ENCODE data around the gene FIGN.

DNA sequence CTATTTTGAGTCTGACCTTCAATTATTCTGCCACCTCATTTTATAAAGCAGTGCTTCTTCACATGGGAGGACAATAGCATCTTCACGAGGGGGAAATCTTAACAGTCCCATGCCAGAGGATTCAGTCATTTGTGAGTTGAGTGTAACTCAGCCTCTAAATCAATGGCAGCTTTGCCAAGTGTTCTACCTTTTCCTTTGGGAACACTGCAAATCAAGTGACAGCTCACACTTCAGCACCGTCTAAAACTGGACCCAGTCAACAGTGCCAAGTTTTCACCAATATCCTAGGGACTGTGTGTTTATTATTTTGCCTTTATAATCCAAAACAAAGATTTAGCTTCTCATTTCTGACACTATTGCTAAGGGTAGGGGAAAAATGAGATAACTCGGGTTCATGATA is 133.6 kb downstream of the FIGN start:
- TF ChIP-seq, protein P1, sequence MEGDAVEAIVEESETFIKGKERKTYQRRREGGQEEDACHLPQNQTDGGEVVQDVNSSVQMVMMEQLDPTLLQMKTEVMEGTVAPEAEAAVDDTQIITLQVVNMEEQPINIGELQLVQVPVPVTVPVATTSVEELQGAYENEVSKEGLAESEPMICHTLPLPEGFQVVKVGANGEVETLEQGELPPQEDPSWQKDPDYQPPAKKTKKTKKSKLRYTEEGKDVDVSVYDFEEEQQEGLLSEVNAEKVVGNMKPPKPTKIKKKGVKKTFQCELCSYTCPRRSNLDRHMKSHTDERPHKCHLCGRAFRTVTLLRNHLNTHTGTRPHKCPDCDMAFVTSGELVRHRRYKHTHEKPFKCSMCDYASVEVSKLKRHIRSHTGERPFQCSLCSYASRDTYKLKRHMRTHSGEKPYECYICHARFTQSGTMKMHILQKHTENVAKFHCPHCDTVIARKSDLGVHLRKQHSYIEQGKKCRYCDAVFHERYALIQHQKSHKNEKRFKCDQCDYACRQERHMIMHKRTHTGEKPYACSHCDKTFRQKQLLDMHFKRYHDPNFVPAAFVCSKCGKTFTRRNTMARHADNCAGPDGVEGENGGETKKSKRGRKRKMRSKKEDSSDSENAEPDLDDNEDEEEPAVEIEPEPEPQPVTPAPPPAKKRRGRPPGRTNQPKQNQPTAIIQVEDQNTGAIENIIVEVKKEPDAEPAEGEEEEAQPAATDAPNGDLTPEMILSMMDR (IDR thresholded peaks at IDR 0.05 in 2 of 3, conservative IDR thresholded peaks at IDR 0.05 in 1 of 3; ENCODE audit: borderline replicate concordance in 1 of 3, insufficient read depth in 1 of 3, low read depth in 2 of 3, low read length in 2 of 3) = no peak
- TF ChIP-seq POLR2A (IDR thresholded peaks at IDR 0.05; ENCODE audit: borderline replicate concordance, extremely low read depth, insufficient read depth, insufficient read length) = no peak
- TF ChIP-seq ELF1 (IDR thresholded peaks at IDR 0.05; ENCODE audit: borderline replicate concordance, low read depth) = no peak
- no peak for TF ChIP-seq SIN3A (IDR thresholded peaks at IDR 0.05; ENCODE audit: low read depth)
- TF ChIP-seq POLR2AphosphoS5 (IDR thresholded peaks at IDR 0.05; ENCODE audit: low read depth, low read length) = no peak
- TF ChIP-seq SP1 (IDR thresholded peaks at IDR 0.05; ENCODE audit: low read depth) = no peak
- TF ChIP-seq, protein P2, sequence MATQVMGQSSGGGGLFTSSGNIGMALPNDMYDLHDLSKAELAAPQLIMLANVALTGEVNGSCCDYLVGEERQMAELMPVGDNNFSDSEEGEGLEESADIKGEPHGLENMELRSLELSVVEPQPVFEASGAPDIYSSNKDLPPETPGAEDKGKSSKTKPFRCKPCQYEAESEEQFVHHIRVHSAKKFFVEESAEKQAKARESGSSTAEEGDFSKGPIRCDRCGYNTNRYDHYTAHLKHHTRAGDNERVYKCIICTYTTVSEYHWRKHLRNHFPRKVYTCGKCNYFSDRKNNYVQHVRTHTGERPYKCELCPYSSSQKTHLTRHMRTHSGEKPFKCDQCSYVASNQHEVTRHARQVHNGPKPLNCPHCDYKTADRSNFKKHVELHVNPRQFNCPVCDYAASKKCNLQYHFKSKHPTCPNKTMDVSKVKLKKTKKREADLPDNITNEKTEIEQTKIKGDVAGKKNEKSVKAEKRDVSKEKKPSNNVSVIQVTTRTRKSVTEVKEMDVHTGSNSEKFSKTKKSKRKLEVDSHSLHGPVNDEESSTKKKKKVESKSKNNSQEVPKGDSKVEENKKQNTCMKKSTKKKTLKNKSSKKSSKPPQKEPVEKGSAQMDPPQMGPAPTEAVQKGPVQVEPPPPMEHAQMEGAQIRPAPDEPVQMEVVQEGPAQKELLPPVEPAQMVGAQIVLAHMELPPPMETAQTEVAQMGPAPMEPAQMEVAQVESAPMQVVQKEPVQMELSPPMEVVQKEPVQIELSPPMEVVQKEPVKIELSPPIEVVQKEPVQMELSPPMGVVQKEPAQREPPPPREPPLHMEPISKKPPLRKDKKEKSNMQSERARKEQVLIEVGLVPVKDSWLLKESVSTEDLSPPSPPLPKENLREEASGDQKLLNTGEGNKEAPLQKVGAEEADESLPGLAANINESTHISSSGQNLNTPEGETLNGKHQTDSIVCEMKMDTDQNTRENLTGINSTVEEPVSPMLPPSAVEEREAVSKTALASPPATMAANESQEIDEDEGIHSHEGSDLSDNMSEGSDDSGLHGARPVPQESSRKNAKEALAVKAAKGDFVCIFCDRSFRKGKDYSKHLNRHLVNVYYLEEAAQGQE (IDR thresholded peaks at IDR 0.05; ENCODE audit: low read depth) = no peak
- no peak for TF ChIP-seq CBX3 (IDR thresholded peaks at IDR 0.05; ENCODE audit: low read depth)
- no peak for TF ChIP-seq FOSL1 (IDR thresholded peaks at IDR 0.05; ENCODE audit: low read depth)
- TF ChIP-seq EGR1 (IDR thresholded peaks at IDR 0.05; ENCODE audit: low read depth) = no peak

All from HCT116 (cell line).